Tibial nerve (tissue), 4 donors: Measurements from ENCODE around the gene PNPO. TPM values are rescaled to one million over a fixed set of nuclear protein-coding genes. Genes with fewer than 3 reads are reported as not detected.

Source experiments
- DNase-seq, 2 donors: peaks; one replicate each; pipeline ENCODE4 v3.0.0-alpha.2; 2019; ENCODE audit warnings: low spot score in 2 of 2
- H3K27ac ChIP-seq, 4 donors: fragments of 200-600 bp; sonication (generic) in 3 of 4; one replicate each; pipeline ENCODE4 v1.5.1; 2017 to 2019; ENCODE audit warnings: mild to moderate bottlenecking in 1 of 4
- H3K27me3 ChIP-seq, 2 donors: fragments of 200-600 bp; sonication (generic) in 1 of 2; one replicate each; pipeline versions ENCODE4 v1.5.1 to v1.6.0; 2017 to 2019
- H3K36me3 ChIP-seq, 3 donors: fragments of 200-600 bp; sonication (generic); one replicate each; pipeline ENCODE4 v1.5.1; 2018 to 2019
- H3K4me1 ChIP-seq, 4 donors: fragments of 200-600 bp; sonication (generic) in 3 of 4; one replicate each; pipeline ENCODE4 v1.5.1; 2017 to 2019
- H3K4me3 ChIP-seq, 4 donors: fragments of 200-600 bp; sonication (generic) in 3 of 4; one replicate each; pipeline ENCODE4 v1.5.1; 2017 to 2019; ENCODE audit warnings: mild to moderate bottlenecking in 1 of 4, moderate library complexity in 1 of 4
- H3K9me3 ChIP-seq, 4 donors: fragments of 200-600 bp; sonication (generic) in 3 of 4; one replicate each; pipeline ENCODE4 v1.5.1; 2017 to 2019
- EP300 ChIP-seq, 2 donors: sonication (generic); formaldehyde crosslinking; IDR thresholded peaks; one replicate each; pipeline ENCODE4 v1.6.1; 2017; ENCODE audit warnings: antibody characterized with exemption in 2 of 2, mild to moderate bottlenecking in 1 of 2
- POLR2A ChIP-seq, 2 donors: fragments of 450-650 bp; IDR thresholded peaks; one replicate each; pipeline ENCODE4 v1.6.1; 2017; ENCODE audit warnings: antibody characterized with exemption in 2 of 2, mild to moderate bottlenecking in 2 of 2, moderate library complexity in 2 of 2
- WGBS, 2 donors: methylation state at CpG; one replicate each; pipeline ENCODE4 v1.1.5; 2018; 5-methylcytosine and 5-hydroxymethylcytosine counted together
- total RNA-seq, 4 donors: library from RNA; depleted of rRNA; stranded (reverse); fragments of >200 nt; gene quantifications; one replicate each; pipeline ENCODE4 v1.1.0, GENCODE V29; 2016
- TF ChIP-seq, protein P1 (sequence below), 5 experiments: fragments of 200-600 bp in 3 of 5; fragments of 450-650 bp in 2 of 5; sonication (generic) in 3 of 5; IDR thresholded peaks; one replicate each; pipeline ENCODE4 v1.5.1; 2016 to 2019; ENCODE audit warnings: antibody characterized with exemption in 5 of 5, mild to moderate bottlenecking in 3 of 5, moderate library complexity in 2 of 5

Gene PNPO
- total RNA-seq, 4 donors from 2014 or later, result 36.0 to 56.8 (median 51.2) TPM

DNA sequence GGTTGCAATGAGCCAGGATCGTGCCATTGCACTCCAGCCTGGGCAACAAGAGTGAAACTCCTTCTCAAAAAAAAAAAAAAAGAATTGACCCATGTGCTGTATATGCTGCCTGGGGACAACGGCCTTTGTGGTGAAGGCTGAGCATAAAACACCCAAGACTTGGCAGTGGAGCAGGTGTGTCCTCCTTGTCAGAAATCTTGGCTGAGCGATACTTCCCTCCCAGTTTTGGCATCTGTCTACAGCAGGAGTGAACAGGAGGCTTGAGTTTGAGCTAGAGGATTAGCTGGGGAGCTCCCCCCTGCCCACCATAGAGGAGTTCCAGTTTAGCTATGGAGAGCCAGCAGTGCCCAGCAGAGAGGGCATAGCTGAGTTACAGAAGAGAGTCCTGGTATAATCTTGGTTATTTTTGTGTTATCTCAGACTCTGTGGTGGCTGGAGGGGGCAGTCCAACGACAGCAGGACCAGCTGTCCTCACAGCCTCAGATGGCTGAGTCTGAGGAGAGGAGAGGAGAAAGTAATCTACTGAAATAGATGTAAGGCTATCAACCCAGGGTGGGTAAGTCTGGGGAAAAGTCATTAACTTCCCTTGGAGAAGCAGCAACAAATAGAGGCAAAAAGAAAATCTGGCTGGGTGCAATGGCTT lies 26.9 kb upstream of the PNPO start:
- Histone ChIP-seq H3K4me1 (no peaks in the 10 kb centered on the region), H3K36me3 (peaks cover 0 to 23% (median 0%) of the 10 kb centered on the region in 3 donors), H3K4me3 (no peak overlapping the region), H3K27me3 (no peaks in the 10 kb centered on the region), H3K9me3 (no peaks in the 10 kb centered on the region), H3K27ac (no peak overlapping the region)
- WGBS, 2 donors, result 80 to 83% methylated on average over 4 of the region's 4 CpGs
- TF ChIP-seq, protein P1, sequence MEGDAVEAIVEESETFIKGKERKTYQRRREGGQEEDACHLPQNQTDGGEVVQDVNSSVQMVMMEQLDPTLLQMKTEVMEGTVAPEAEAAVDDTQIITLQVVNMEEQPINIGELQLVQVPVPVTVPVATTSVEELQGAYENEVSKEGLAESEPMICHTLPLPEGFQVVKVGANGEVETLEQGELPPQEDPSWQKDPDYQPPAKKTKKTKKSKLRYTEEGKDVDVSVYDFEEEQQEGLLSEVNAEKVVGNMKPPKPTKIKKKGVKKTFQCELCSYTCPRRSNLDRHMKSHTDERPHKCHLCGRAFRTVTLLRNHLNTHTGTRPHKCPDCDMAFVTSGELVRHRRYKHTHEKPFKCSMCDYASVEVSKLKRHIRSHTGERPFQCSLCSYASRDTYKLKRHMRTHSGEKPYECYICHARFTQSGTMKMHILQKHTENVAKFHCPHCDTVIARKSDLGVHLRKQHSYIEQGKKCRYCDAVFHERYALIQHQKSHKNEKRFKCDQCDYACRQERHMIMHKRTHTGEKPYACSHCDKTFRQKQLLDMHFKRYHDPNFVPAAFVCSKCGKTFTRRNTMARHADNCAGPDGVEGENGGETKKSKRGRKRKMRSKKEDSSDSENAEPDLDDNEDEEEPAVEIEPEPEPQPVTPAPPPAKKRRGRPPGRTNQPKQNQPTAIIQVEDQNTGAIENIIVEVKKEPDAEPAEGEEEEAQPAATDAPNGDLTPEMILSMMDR (IDR thresholded peaks at IDR 0.05), result no peak
- no peak for TF ChIP-seq EP300 (IDR thresholded peaks at IDR 0.05)
- TF ChIP-seq POLR2A (IDR thresholded peaks at IDR 0.05), result no peak
- no peak for DNase-seq

DNA sequence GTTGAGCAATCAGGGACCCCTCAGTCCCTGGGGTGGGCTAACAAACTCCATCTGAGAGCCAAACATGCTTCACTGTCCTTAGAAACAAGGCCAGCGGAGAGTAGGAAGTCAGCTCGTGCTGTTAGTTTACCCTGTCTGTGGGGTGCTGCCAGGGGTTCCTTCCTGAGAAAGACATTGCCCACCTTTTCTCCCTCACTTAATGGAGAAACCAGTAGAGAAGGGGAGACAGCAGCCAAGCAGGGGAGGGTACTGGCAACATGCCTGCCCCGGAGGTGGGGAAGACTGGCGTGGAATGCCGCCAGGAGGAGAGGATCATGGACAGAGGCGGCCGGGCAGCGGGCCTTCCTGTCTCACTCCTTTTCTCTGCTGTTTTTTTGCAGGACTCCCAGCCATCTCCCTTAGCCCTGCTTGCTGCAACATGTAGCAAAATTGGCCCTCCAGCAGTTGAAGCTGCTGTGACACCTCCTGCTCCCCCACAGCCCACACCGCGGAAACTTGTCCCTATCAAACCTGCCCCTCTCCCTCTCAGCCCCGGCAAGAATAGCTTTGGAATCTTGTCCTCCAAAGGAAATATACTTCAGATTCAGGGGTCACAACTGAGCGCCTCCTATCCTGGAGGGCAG lies 25.5 kb upstream of the PNPO start:
- Histone ChIP-seq H3K9me3 (no peaks in the 10 kb centered on the region), H3K4me1 (no peaks in the 10 kb centered on the region), H3K27ac (no peak overlapping the region), H3K36me3 (peaks cover 0 to 26% (median 0%) of the 10 kb centered on the region in 3 donors), H3K27me3 (no peaks in the 10 kb centered on the region), H3K4me3 (no peak overlapping the region)
- TF ChIP-seq, protein P1 (IDR thresholded peaks at IDR 0.05), result no peak
- TF ChIP-seq EP300 (IDR thresholded peaks at IDR 0.05) (no peak), POLR2A (IDR thresholded peaks at IDR 0.05) (no peak)
- DNase-seq, result no peak
- WGBS, 2 donors, result 70 to 82% methylated on average over 11 to 12 of the region's 12 CpGs

DNA sequence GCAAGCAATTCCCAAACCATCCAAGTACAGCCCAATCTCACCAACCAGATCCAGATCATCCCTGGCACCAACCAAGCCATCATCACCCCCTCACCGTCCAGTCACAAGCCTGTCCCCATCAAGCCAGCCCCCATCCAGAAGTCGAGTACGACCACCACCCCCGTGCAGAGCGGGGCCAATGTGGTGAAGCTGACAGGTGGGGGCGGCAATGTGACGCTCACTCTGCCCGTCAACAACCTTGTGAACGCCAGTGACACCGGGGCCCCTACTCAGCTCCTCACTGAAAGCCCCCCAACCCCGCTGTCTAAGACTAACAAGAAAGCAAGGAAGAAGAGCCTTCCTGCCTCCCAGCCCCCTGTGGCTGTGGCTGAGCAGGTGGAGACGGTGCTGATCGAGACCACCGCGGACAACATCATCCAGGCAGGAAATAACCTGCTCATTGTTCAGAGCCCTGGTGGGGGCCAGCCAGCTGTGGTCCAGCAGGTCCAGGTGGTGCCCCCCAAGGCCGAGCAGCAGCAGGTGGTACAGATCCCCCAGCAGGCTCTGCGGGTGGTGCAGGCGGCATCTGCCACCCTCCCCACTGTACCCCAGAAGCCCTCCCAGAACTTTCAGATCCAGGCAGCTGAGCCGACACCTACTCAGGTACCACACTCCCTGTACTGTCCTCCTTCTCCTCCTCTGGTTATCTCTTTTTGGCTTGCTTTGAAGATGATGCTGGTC lies 24.7 kb upstream of the PNPO start:
- H3K27ac ChIP-seq, result no peak overlapping the region

DNA sequence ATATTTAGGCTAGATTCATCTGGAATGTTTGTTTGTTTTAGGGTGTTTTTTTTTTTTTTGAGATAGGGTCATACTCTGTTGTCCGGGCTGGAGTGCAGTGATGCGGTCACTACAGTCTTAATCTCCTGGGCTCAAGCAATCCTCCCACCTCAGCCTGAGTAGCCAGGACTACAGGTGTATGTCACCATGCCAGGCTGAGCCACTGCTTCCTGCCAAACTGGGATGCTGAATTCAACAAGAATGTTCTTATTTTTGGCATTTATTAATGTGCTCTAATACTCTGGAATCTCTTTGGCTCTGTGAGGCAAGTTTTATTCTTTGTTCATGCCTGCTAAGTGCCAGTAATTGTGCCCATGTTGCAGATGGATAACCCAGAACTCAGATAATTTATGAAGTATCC lies 23.8 kb upstream of the PNPO start:
- no peaks in the 10 kb centered on the region for H3K27me3 ChIP-seq
- H3K4me1 ChIP-seq, result no peaks in the 10 kb centered on the region
- no peak for DNase-seq
- TF ChIP-seq EP300 (IDR thresholded peaks at IDR 0.05), result no peak
- WGBS, 2 donors, result 74 to 76% methylated on average over 2 of the region's 2 CpGs
- H3K27ac ChIP-seq, result no peak overlapping the region
- no peaks in the 10 kb centered on the region for H3K9me3 ChIP-seq
- H3K4me3 ChIP-seq, result no peak overlapping the region
- peaks cover 0 to 39% (median 0%) of the 10 kb centered on the region in 3 donors for H3K36me3 ChIP-seq

More for the DNA sequence above, 24.7 kb upstream of the PNPO start:
- Histone ChIP-seq H3K27me3 (no peaks in the 10 kb centered on the region), H3K4me3 (no peak overlapping the region), H3K4me1 (no peaks in the 10 kb centered on the region), H3K36me3 (peaks cover 0 to 34% (median 0%) of the 10 kb centered on the region in 3 donors), H3K9me3 (no peaks in the 10 kb centered on the region)
- DNase-seq, result no peak
- WGBS, 2 donors, result 88 to 93% methylated on average over 18 to 19 of the region's 19 CpGs
- TF ChIP-seq, protein P1 (IDR thresholded peaks at IDR 0.05), result no peak
- TF ChIP-seq EP300 (IDR thresholded peaks at IDR 0.05) (no peak), POLR2A (IDR thresholded peaks at IDR 0.05) (no peak)

DNA sequence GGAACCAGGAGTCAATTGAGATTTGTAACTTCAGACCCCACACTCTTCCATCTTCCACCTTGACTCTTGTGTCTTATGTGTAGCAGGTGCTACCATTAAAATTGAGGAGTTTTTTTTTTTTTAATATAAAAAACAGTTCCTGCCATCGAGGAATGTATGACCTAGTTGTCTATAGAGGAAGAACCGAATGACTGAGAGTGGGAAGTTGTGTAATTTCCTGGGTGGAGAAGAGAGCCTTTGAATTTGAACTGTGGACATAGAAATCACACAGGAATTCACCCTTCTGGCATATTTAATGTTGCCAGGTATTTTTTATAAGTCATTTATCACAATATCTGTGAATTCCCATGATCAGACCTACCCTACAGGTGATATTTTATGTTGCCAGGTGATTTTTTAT lies 23.4 kb upstream of the PNPO start:
- DNase-seq, result no peak
- no peaks in the 10 kb centered on the region for H3K9me3 ChIP-seq
- 69 to 74% methylated on average over 2 of the region's 2 CpGs for WGBS, 2 donors
- H3K4me1 ChIP-seq, result no peaks in the 10 kb centered on the region
- TF ChIP-seq POLR2A (IDR thresholded peaks at IDR 0.05) (no peak), EP300 (IDR thresholded peaks at IDR 0.05) (no peak)
- TF ChIP-seq, protein P1 (IDR thresholded peaks at IDR 0.05), result no peak
- peaks cover 0 to 43% (median 2%) of the 10 kb centered on the region in 3 donors for H3K36me3 ChIP-seq
- H3K4me3 ChIP-seq, result no peak overlapping the region
- no peaks in the 10 kb centered on the region for H3K27me3 ChIP-seq
- no peak overlapping the region for H3K27ac ChIP-seq
